ENCODE measurements around the gene P4HA2.

DNA sequence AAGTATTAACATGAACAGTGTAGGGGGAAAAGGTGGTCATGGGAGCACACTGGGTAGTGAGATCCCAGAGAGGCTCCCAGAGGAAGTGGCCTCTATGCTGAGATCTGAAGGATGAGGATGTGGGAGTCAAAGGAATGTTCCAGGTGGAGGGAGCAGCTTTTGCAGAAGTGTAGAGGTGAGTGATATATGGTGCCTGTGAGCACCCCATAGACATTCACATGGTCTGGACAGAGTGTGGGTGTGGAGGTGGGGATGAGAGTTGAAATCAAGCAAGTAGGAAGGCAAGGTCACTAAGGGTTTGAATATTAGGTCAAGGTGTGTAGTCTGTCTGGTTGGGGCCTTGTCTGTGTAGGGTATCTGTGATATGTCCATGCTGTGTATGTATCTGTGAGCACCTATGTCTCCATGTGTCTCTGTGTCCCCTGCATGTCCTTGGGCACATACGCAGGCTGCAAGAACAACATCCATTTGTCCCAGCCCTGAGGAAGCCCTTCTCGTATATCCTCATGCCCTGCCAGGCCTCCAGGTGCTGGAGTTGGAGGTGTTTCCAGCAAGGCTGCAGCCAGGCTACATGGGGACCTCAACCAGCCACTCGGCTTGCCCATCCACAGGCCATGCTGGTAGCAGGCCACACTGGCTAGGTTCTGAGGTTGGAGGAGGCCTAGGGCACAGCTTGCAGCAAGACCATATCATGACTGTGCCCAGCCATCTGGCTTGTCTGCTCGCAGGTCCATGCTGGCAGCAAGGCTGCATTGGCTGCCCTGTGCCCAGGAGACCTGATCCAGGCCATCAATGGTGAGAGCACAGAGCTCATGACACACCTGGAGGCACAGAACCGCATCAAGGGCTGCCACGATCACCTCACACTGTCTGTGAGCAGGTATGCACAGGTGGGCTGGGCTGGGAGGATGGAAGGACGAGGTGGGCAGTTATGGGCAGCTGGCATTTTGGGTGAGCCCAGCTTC lies 34.5 kb upstream of the P4HA2 start:
- TF ChIP-seq POLR2AphosphoS5 (IDR thresholded peaks at IDR 0.05), result no peak
- TF ChIP-seq, protein P1, sequence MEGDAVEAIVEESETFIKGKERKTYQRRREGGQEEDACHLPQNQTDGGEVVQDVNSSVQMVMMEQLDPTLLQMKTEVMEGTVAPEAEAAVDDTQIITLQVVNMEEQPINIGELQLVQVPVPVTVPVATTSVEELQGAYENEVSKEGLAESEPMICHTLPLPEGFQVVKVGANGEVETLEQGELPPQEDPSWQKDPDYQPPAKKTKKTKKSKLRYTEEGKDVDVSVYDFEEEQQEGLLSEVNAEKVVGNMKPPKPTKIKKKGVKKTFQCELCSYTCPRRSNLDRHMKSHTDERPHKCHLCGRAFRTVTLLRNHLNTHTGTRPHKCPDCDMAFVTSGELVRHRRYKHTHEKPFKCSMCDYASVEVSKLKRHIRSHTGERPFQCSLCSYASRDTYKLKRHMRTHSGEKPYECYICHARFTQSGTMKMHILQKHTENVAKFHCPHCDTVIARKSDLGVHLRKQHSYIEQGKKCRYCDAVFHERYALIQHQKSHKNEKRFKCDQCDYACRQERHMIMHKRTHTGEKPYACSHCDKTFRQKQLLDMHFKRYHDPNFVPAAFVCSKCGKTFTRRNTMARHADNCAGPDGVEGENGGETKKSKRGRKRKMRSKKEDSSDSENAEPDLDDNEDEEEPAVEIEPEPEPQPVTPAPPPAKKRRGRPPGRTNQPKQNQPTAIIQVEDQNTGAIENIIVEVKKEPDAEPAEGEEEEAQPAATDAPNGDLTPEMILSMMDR (IDR thresholded peaks at IDR 0.05), result no peak
